Stimulated activated naive CD8-positive, alpha-beta T cell treated with anti-CD3 and anti-CD28 coated beads, Interleukin-15, Interleukin-2, amounts not matched to agents 100 ng/mL and 50 ng/mL, for 24 hours (primary cell): ENCODE data around the gene CMTM4.
"Not testable (repeated sequence)": the region's sequence is repeated elsewhere in the genome, so short reads cannot be mapped to it uniquely, and the experiment has no call there.

ENCODE experiments used
- H3K27ac Mint-ChIP-seq: one replicate; pipeline ENCODE4 v1.8.0; 2021; ENCODE audit warnings: mild to moderate bottlenecking, mixed read lengths
- H3K27me3 Mint-ChIP-seq: one replicate; pipeline ENCODE4 v1.8.0; 2021; ENCODE audit warnings: mixed read lengths
- H3K36me3 Mint-ChIP-seq: one replicate; pipeline ENCODE4 v1.8.0; 2021; ENCODE audit warnings: low read depth, mixed read lengths
- H3K4me1 Mint-ChIP-seq: one replicate; pipeline ENCODE4 v1.8.0; 2021; ENCODE audit warnings: low read depth, mixed read lengths
- H3K4me3 Mint-ChIP-seq: one replicate; pipeline ENCODE4 v1.8.0; 2021; ENCODE audit warnings: mild to moderate bottlenecking, mixed read lengths
- H3K9me3 Mint-ChIP-seq: one replicate; pipeline ENCODE4 v1.8.0; 2021; ENCODE audit warnings: mixed read lengths

CMTM4 gene

GRCh38 chr16:66650707-66651473 lies 45.7 kb downstream of the CMTM4 start:
- peak overlapping the region; percentile 46 for H3K4me3 Mint-ChIP-seq
- no peaks in the 10 kb centered on the region for H3K36me3 Mint-ChIP-seq
- H3K4me1 Mint-ChIP-seq, result peaks cover 13% of the 10 kb centered on the region
- H3K27ac Mint-ChIP-seq, result no peak overlapping the region
- H3K27me3 Mint-ChIP-seq, result no peaks in the 10 kb centered on the region
- no peaks in the 10 kb centered on the region for H3K9me3 Mint-ChIP-seq

GRCh38 chr16:66649636-66650205 lies 46.8 kb downstream of the CMTM4 start:
- Mint-ChIP-seq H3K4me3 (no peak overlapping the region), H3K4me1 (peaks cover 13% of the 10 kb centered on the region), H3K9me3 (no peaks in the 10 kb centered on the region), H3K36me3 (no peaks in the 10 kb centered on the region), H3K27ac (no peak overlapping the region), H3K27me3 (no peaks in the 10 kb centered on the region)

- Mint-ChIP-seq H3K36me3 (no peaks in the 10 kb centered on the region), H3K27me3 (no peaks in the 10 kb centered on the region), H3K4me1 (peaks cover 13% of the 10 kb centered on the region), H3K27ac (no peak overlapping the region), H3K9me3 (no peaks in the 10 kb centered on the region), H3K4me3 (no peak overlapping the region)
Measured at GRCh38 chr16:66649167-66649566, 47.4 kb downstream of the CMTM4 start.

- H3K4me3 Mint-ChIP-seq, result no peak overlapping the region
- no peaks in the 10 kb centered on the region for H3K27me3 Mint-ChIP-seq
- H3K36me3 Mint-ChIP-seq, result no peaks in the 10 kb centered on the region
- H3K4me1 Mint-ChIP-seq, result peaks cover 12% of the 10 kb centered on the region
- no peak overlapping the region for H3K27ac Mint-ChIP-seq
- no peaks in the 10 kb centered on the region for H3K9me3 Mint-ChIP-seq
Measured at GRCh38 chr16:66647866-66648265, 48.7 kb downstream of the CMTM4 start.

GRCh38 chr16:66641387-66641786 lies 55.2 kb downstream of the CMTM4 start:
- H3K4me3 Mint-ChIP-seq, result no peak overlapping the region
- H3K4me1 Mint-ChIP-seq, result no peaks in the 10 kb centered on the region
- H3K27me3 Mint-ChIP-seq, result no peaks in the 10 kb centered on the region
- H3K36me3 Mint-ChIP-seq, result no peaks in the 10 kb centered on the region
- no peak overlapping the region for H3K27ac Mint-ChIP-seq
- H3K9me3 Mint-ChIP-seq, result no peaks in the 10 kb centered on the region

- Mint-ChIP-seq H3K9me3 (no peaks in the 10 kb centered on the region), H3K27me3 (no peaks in the 10 kb centered on the region), H3K4me3 (no peak overlapping the region), H3K27ac (no peak overlapping the region), H3K36me3 (no peaks in the 10 kb centered on the region), H3K4me1 (no peaks in the 10 kb centered on the region)
Measured at GRCh38 chr16:66640724-66641314, 55.7 kb downstream of the CMTM4 start.

- no peaks in the 10 kb centered on the region for H3K36me3 Mint-ChIP-seq
- no peaks in the 10 kb centered on the region for H3K4me1 Mint-ChIP-seq
- no peaks in the 10 kb centered on the region for H3K9me3 Mint-ChIP-seq
- no peaks in the 10 kb centered on the region for H3K27me3 Mint-ChIP-seq
- H3K27ac Mint-ChIP-seq, result no peak overlapping the region
- H3K4me3 Mint-ChIP-seq, result no peak overlapping the region
Measured at GRCh38 chr16:66639091-66639885, 57.3 kb downstream of the CMTM4 start.

- Mint-ChIP-seq H3K4me3 (no peak overlapping the region), H3K27me3 (no peaks in the 10 kb centered on the region), H3K9me3 (no peaks in the 10 kb centered on the region), H3K36me3 (no peaks in the 10 kb centered on the region), H3K4me1 (no peaks in the 10 kb centered on the region), H3K27ac (no peak overlapping the region)
Measured at GRCh38 chr16:66637806-66638205, 58.7 kb downstream of the CMTM4 start.

GRCh38 chr16:66636199-66636598 lies 60.3 kb downstream of the CMTM4 start:
- no peak overlapping the region for H3K27ac Mint-ChIP-seq
- H3K9me3 Mint-ChIP-seq, result no peaks in the 10 kb centered on the region
- H3K4me3 Mint-ChIP-seq, result no peak overlapping the region
- no peaks in the 10 kb centered on the region for H3K36me3 Mint-ChIP-seq
- no peaks in the 10 kb centered on the region for H3K27me3 Mint-ChIP-seq
- H3K4me1 Mint-ChIP-seq, result no peaks in the 10 kb centered on the region

GRCh38 chr16:66635406-66635805 lies 61.1 kb downstream of the CMTM4 start:
- Mint-ChIP-seq H3K4me1 (no peaks in the 10 kb centered on the region), H3K9me3 (no peaks in the 10 kb centered on the region), H3K27me3 (no peaks in the 10 kb centered on the region), H3K36me3 (no peaks in the 10 kb centered on the region), H3K27ac (no peak overlapping the region), H3K4me3 (no peak overlapping the region)

- Mint-ChIP-seq H3K4me3 (no peak overlapping the region), H3K4me1 (no peaks in the 10 kb centered on the region), H3K27me3 (no peaks in the 10 kb centered on the region), H3K9me3 (no peaks in the 10 kb centered on the region), H3K36me3 (no peaks in the 10 kb centered on the region), H3K27ac (no peak overlapping the region)
Measured at GRCh38 chr16:66634527-66635196, 61.9 kb downstream of the CMTM4 start.

GRCh38 chr16:66631558-66631957 lies 65.0 kb downstream of the CMTM4 start:
- not testable (repeated sequence) for H3K36me3 Mint-ChIP-seq, H3K4me1 Mint-ChIP-seq

GRCh38 chr16:66630561-66631260 lies 65.8 kb downstream of the CMTM4 start:
- not testable (repeated sequence) for H3K9me3 Mint-ChIP-seq, H3K4me3 Mint-ChIP-seq, H3K36me3 Mint-ChIP-seq, H3K27me3 Mint-ChIP-seq, H3K4me1 Mint-ChIP-seq, H3K27ac Mint-ChIP-seq

More at GRCh38 chr16:66631558-66631957, 65.0 kb downstream of the CMTM4 start:
- not testable (repeated sequence) for H3K27me3 Mint-ChIP-seq, H3K9me3 Mint-ChIP-seq, H3K4me3 Mint-ChIP-seq, H3K27ac Mint-ChIP-seq

GRCh38 chr16:66629856-66630255 lies 66.7 kb downstream of the CMTM4 start:
- no peak overlapping the region for H3K4me3 Mint-ChIP-seq
- H3K36me3 Mint-ChIP-seq, result no peaks in the 10 kb centered on the region
- no peaks in the 10 kb centered on the region for H3K4me1 Mint-ChIP-seq
- no peak overlapping the region for H3K27ac Mint-ChIP-seq
- no peaks in the 10 kb centered on the region for H3K9me3 Mint-ChIP-seq
- H3K27me3 Mint-ChIP-seq, result no peaks in the 10 kb centered on the region
